NCI-H2196 treated with DMSO at 0.1 percent for 48 hours (cell line): ENCODE results near the gene PCGF3.
"Not testable (repeated sequence)": the region's sequence is repeated elsewhere in the genome, so short reads cannot be mapped to it uniquely, and the experiment has no call there.

ENCODE experiments used
- DNase-seq: peaks from one replicate; lab custom pipeline; 2025; ENCODE audit not compliant: unreplicated experiment; lab: John Stamatoyannopoulos, UW

The PCGF3 gene

DNA sequence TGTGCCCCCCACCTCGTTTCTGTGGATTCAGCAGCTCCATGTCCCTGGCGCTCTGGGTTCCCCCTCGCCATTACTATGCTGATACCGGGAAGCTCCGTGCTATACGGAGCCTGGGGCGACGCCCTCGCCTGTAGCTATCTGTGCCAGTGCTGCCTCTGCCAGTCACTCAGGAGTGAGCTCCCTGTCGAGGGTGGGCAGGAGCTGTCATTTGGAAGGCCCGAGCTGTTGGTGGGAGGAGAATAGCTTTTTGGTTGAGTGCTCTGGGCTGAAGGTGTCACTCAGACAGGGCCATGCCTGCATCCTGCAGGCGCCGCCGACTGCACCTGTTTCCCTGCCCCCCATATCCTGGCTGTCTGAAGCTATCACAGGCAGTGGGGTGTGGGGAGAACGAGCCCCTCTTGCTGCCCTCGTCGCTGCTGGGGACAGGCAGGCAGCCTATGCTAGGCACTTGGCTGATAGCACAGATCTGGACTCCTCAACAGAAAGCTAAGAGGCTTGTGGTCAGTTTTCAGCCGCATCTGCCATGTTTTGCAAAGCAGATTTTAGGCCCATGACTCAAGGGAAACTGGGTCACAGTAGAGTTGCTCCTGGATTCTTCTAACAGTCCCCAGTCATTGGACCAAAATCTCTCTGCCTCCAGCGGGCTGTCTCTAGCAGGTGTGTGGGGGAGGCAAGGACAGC is 88.4 kb downstream of the PCGF3 start:
- DNase-seq = no peak

DNA sequence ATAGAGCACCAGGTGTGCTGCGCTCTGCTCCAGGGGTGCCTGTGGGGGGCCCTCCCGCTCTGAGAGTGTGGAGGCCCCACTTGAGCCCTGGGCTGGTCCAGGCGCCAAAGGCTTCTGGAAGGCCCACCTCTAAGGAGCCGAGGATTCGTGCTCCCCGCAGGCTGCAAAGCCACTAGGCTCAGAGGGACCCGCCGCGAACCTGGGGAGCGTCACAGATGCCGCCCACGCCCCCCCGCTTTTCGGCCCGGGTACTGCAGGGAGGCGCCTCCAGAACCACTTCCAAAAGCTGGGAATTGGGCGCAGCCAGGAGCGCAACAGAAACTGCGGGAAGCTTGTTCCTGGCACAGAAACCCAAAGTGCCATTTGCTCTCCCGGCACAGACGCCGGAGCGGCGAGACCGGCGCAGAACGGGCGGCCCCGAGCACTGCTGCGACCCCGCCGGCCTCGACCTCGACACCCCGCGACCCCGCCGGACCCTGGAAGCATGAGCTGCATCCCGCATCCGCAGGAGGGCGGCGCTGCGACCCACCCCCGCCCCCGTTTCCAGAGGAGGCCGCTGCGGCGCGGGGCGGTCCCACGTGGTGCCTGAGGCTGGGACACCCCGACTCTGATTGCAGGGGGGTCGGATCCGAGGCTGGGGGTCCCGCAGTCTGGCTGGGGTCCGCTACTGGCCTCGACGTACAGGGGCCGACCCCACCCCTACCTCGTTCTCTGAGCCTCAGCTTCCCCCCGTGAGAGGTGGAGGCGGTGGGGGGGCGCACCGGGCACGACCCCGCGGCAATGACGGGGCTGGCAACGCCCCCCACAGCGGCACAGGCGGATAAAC is 89.5 kb downstream of the PCGF3 start:
- no peak for DNase-seq

DNA sequence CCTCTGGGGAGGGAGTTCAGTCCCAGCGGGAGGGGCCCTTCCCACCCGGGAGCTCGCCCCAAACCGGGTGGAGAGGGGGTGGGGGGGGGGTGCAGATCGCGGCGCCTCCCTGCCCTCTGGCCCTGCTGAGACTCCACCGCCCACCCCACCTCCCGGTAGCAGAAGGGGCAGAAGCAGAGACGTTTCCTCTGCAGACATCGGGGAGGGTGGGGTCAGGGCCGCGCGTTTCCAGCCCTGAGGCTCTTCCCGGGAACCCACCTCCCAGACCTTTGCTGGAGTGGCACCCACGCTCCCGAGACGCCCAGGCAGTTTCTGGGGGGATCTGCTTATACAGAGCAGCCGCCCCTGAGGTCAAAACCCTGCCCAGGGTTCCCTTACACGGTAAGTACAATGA is 90.1 kb downstream of the PCGF3 start:
- no peak for DNase-seq

DNA sequence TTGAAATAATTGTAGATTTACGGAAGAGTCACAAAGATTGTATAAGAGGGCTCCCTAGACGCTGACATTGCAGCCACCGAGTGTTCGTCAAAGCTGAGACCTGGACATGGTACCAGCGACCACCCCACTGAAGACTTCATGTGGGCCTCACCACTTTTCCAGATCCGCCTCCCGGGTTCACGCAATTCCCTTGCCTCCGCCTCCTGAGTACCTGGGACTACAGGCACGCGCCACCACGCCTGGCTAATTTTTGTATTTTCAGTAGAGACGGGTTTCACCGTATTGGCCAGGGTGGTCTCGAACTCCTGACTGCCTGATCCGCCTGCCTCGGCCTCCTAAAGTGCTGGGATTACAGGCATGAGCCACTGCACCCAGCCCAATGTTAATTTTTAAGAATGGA is 90.6 kb downstream of the PCGF3 start:
- DNase-seq = no peak

DNA sequence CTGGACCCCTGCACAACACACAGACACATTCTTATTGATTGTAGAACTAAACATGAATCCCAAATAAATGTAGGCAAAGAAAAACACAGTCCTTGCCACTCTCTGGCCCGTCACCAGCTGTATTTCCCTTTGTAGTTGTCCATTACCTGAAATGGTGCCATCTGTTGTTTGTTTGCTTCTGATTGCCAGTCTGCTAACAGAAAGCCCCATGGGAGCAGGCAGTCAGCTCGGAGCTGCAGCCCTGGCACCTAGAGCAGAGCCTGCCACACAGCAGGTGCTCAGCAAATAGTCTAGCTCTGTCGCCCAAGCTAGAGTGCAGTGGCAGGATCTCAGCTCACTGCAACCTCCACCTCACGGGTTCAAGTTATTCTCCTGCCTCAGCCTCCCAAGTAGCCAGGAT is 91.4 kb downstream of the PCGF3 start:
- DNase-seq = no peak

DNA sequence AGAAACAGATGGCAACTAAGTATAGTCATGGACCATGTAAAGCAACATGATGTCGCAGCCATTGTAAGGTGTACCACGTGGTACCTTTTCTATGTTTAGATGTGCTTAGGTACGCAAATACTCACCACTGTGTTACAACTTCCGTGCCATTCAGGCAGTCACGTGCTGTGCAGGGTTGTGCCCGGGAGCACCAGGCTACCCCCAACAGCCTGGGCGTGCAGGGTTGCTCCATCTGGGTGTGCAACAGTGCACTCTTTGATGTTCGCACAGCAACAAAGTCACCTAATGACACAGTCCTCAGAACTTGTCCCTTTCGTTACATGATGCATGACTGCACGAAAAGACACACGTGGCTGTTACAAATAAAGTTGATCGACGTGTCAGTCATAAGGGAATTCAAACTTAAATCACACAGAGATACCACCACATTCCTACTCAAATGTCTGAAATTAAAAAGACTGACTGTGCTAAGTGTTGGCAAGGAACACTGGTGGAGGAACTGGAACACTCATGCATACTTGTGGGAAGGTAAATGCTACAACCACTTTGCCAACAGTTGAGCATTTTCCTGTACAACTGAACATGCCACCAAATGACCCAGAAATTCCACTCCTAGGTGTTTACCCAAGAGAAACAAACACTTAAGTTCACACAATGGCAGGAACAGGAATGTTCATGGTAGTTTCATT is 95.9 kb downstream of the PCGF3 start:
- DNase-seq = no peak

- no peak for DNase-seq
Measured at GRCh38 chr4:803884-804283, 98.3 kb downstream of the PCGF3 start.

DNA sequence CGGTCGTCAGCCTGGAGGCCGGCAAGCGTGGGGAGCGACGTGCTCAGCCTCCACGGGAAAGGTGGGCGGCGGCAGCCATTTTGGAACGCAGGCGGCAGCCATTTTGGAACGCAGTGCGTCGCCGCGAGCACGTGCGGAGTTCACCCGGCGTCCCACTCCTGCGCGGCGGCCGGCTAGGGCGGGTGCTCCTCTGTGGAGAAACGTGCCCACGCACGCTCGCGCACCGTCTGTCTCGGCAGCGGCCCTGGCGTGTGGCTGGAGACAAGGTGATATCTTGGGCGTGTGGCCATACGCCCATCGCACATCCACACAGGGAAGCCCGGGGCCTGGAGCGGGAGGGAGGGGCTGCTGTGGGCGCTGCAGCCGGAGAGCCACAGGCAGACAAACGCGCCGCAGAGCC is 99.2 kb downstream of the PCGF3 start:
- DNase-seq = no peak

- not testable (repeated sequence) for DNase-seq
Measured at GRCh38 chr4:806979-807378, 101.3 kb downstream of the PCGF3 start.

GRCh38 chr4:807792-808191 is 102.2 kb downstream of the PCGF3 start:
- no peak for DNase-seq

GRCh38 chr4:808860-809570 is 103.4 kb downstream of the PCGF3 start:
- no peak for DNase-seq

- no peak for DNase-seq
Measured at GRCh38 chr4:813900-814299, 108.3 kb downstream of the PCGF3 start.

- DNase-seq = no peak
Measured at GRCh38 chr4:814312-814850, 108.7 kb downstream of the PCGF3 start.

DNA sequence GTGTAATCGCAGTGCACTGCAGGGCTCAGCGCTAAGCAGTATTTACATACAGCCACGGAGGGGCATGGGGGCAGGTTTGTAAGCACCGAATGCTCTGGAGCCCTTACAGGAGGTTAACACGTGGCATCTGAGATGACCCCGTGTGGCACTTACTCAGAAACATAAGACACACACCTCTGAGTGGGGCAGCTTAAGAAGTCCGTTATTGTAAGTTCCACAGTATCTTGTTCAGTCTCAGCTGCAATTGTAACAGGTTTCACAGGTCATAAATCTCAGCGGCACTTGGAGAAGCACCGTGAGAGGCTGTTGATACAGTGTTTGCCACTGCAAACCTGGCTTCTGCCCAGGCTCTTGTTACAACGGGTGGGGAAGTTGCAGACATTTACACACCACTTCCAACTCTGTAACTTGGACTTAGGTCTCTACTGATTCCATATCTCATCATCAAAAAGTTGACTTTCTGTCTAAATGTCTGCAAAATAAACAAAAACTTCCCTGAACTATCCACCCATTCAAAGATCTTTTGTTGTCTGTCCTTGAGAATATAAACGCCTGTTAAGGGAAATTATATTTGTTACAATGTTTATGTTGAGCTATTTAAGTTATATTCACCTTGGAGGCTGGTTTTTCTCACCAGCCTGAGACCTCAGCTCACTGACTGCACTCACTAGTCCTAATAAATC is 110.0 kb downstream of the PCGF3 start:
- DNase-seq = no peak

GRCh38 chr4:818106-818921 is 112.7 kb downstream of the PCGF3 start:
- no peak for DNase-seq

DNA sequence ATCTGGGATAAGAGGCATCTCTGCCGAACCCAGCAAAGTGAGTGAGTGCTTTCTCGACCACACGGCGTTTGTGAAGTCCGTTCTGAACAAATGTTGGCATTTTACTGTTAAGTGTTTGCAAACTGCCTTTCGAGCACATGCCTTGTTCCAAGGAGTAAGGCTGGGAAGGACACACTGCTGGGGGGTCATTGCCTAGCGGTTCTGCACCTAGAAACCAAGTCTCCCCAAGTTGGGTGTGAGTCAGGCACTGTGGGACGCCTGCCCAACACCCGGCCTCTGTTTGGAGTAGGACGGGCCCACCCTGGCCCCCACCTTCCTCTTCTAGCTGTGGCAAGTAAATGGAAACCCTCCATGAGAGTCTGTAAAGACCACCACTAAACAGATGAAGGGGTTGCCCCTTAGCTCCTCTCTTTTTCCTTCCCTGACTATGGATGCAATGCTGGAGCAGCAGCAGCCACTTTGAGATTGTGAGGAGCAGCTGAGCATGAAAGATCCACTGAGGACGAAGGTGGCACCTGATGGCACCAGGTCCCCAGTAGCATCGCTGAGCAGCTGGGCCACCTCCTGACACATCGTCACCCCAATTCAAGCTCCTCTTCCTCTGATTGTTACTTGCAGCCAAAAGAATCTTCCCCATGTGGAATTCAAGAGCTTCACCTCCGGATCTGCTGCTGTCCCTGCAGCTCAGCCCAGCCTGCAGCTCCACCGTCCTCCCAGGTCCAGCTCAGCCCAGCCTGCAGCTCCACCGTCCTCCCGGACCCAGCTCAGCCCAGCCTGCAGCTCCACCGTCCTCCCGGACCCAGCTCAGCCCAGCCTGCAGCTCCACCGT is 114.0 kb downstream of the PCGF3 start:
- DNase-seq = no peak
